Activated naive CD4-positive, alpha-beta T cell (primary cell): ENCODE measurements around the gene TMEM53.
A peak's percentile ranks its signal among the peaks of the same experiment; 100 is the strongest.

Source experiments
- DNase-seq, 4 experiments: peaks; one replicate each; lab custom pipeline; 2025; lab: John Stamatoyannopoulos, UW

Gene TMEM53

GRCh38 chr1:44698138-44698537, 23.9 kb upstream of the TMEM53 start:
- DNase-seq: no peak

GRCh38 chr1:44696789-44697345, 22.6 kb upstream of the TMEM53 start:
- DNase-seq: peak in 2 of 4 experiments; percentile 22 to 50

GRCh38 chr1:44696101-44696500, 21.8 kb upstream of the TMEM53 start:
- no peak for DNase-seq

- no peak for DNase-seq
These were observed 21.4 kb upstream of the TMEM53 start for GRCh38 chr1:44695671-44696070.

- DNase-seq: no peak
These were observed 20.7 kb upstream of the TMEM53 start for GRCh38 chr1:44694863-44695478.

GRCh38 chr1:44693900-44694299, 19.6 kb upstream of the TMEM53 start:
- no peak for DNase-seq

GRCh38 chr1:44693159-44693558, 18.9 kb upstream of the TMEM53 start:
- DNase-seq: no peak

- DNase-seq: no peak
These were observed 15.1 kb upstream of the TMEM53 start for GRCh38 chr1:44689447-44689765.

- DNase-seq: no peak
These were observed 14.6 kb upstream of the TMEM53 start for GRCh38 chr1:44688760-44689446.

- no peak for DNase-seq
These were observed 11.6 kb upstream of the TMEM53 start for GRCh38 chr1:44685881-44686280.

GRCh38 chr1:44685218-44685617, 10.9 kb upstream of the TMEM53 start:
- DNase-seq: no peak

- no peak for DNase-seq
These were observed 10.2 kb upstream of the TMEM53 start for GRCh38 chr1:44684525-44684924.

GRCh38 chr1:44682883-44683265, 8.6 kb upstream of the TMEM53 start:
- DNase-seq: no peak

GRCh38 chr1:44681905-44682882, 7.9 kb upstream of the TMEM53 start:
- no peak for DNase-seq

GRCh38 chr1:44679468-44679867, 5.2 kb upstream of the TMEM53 start:
- DNase-seq: no peak

GRCh38 chr1:44678626-44679025, 4.3 kb upstream of the TMEM53 start:
- no peak for DNase-seq

GRCh38 chr1:44678120-44678519, 3.8 kb upstream of the TMEM53 start:
- DNase-seq: no peak

- no peak for DNase-seq
These were observed 3.0 kb upstream of the TMEM53 start for GRCh38 chr1:44677201-44677766.

GRCh38 chr1:44676484-44677200, 2.4 kb upstream of the TMEM53 start:
- DNase-seq: no peak

- DNase-seq: no peak
These were observed 905 bp upstream of the TMEM53 start for GRCh38 chr1:44675186-44675585.

- no peak for DNase-seq
These were observed 587 bp downstream of the TMEM53 start for GRCh38 chr1:44673675-44674112.
